ENCODE data around the gene DACT2. TPM values are rescaled to one million over a fixed set of nuclear protein-coding genes. Genes with fewer than 3 reads are reported as not detected.
"Not testable (repeated sequence)": the region's sequence is repeated elsewhere in the genome, so short reads cannot be mapped to it uniquely, and the experiment has no call there.

Gene DACT2
- total and polyA plus RNA-seq, 10 donors = 0.04 to 0.09 TPM; not detected in 8

DNA sequence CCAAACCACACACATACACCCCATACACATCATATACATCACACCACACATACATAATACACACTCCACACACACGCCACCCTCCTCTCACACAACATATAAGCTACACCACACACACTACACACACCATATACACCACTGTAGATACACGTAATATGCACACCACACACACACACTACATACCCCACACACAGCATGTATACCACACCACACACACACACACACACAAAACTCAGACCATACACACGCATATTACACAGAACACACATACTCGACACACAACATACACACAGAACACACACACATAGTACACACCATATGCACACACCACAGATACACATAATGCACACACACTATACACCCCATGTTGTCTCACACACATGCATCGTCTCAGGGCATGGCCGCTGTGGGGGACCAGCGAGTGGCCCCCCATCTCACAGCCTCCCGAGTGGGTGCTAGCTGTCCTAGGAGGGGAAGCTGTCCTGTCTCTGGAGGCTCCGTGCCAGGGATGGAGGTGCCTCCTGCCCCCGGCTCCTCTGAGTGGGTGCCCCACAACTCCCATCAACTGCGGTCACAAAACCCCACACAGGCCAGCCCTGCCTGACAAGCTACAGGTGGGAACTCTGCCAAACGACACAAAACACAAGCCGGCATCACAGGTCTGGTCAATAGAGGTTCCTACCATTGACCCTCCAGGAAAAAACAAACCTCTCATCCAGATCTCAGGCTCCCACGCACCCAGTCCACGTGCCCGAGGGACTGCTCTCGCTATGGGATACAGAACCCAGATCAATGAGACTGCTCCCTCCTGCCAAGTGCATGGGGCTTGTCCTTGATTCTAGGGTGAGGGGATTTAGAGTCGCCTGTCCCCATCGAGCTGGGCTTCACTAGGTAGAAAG, 49.1 kb downstream of the DACT2 start:
- no peaks in the 10 kb centered on the region for H3K4me1 ChIP-seq
- H3K9me3 ChIP-seq = no peaks in the 10 kb centered on the region
- intact Hi-C loops (cut with DNase I; ENCODE audit: low total_unique reads) = no loop called here
- H3K27me3 ChIP-seq (replicated peaks in 1 of 7) = peaks cover 0 to 55% (median 0%) of the 10 kb centered on the region in 7 donors
- TF ChIP-seq, protein P1, sequence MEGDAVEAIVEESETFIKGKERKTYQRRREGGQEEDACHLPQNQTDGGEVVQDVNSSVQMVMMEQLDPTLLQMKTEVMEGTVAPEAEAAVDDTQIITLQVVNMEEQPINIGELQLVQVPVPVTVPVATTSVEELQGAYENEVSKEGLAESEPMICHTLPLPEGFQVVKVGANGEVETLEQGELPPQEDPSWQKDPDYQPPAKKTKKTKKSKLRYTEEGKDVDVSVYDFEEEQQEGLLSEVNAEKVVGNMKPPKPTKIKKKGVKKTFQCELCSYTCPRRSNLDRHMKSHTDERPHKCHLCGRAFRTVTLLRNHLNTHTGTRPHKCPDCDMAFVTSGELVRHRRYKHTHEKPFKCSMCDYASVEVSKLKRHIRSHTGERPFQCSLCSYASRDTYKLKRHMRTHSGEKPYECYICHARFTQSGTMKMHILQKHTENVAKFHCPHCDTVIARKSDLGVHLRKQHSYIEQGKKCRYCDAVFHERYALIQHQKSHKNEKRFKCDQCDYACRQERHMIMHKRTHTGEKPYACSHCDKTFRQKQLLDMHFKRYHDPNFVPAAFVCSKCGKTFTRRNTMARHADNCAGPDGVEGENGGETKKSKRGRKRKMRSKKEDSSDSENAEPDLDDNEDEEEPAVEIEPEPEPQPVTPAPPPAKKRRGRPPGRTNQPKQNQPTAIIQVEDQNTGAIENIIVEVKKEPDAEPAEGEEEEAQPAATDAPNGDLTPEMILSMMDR (IDR thresholded peaks at IDR 0.05 in 8 of 11, conservative IDR thresholded peaks at IDR 0.05 in 3 of 11) = no peak
- TF ChIP-seq POLR2AphosphoS5 (IDR thresholded peaks at IDR 0.05) (no peak), POLR2A (IDR thresholded peaks at IDR 0.05) (no peak)
- no peak overlapping the region for H3K4me3 ChIP-seq
- H3K27ac ChIP-seq = no peak overlapping the region
- DNase-seq = no peak
- no peaks in the 10 kb centered on the region for H3K36me3 ChIP-seq
- 83 to 92% (median 90%) methylated on average over 15 to 19 of the region's 19 CpGs for WGBS, 5 donors

DNA sequence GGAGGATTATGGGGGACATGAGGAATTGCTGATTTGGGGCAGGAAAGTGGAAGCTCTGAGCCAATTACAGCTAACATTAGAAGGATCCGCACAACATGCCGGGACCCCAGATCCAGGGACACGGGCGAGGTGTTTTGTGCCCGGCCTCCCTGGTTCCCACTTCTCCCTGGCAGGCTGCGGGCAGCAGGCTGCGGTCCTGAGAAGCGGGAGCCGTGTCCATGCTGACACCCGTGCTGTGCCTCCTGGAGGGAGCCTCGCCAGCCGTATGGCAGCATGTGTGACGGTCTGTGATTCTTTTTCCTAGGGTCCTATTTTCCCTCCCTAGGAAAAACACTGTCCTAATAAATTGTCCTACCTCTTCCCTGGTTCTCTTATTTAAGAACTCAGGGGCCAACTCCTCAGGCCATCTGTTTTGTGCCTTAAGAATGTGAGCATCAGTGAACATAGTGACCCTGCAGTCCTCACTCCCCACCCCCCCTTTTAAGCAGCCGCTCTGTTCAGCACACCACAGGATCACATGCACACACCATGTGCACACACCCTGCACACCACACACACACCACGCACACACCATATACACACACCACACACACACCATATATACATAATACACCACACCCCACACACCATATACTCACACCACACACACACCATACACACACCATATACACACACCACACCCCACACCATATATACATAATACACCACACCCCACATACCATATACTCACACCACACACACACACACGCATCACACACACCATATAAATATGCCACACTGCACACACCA, 49.9 kb downstream of the DACT2 start:
- Histone ChIP-seq H3K27ac (no peak overlapping the region), H3K36me3 (no peaks in the 10 kb centered on the region), H3K9me3 (no peaks in the 10 kb centered on the region), H3K4me3 (no peak overlapping the region), H3K4me1 (no peaks in the 10 kb centered on the region), H3K27me3 (replicated peaks in 1 of 7) (peaks cover 0 to 46% (median 0%) of the 10 kb centered on the region in 7 donors)
- TF ChIP-seq POLR2AphosphoS5 (IDR thresholded peaks at IDR 0.05) = no peak
- TF ChIP-seq, protein P1 (IDR thresholded peaks at IDR 0.05 in 8 of 11, conservative IDR thresholded peaks at IDR 0.05 in 3 of 11) = no peak
- TF ChIP-seq POLR2A (IDR thresholded peaks at IDR 0.05) = no peak
- intact Hi-C loops (cut with DNase I; ENCODE audit: low total_unique reads) = no loop called here
- DNase-seq = no peak
- WGBS, 5 donors = 86 to 92% (median 89%) methylated on average over 16 of the region's 16 CpGs

DNA sequence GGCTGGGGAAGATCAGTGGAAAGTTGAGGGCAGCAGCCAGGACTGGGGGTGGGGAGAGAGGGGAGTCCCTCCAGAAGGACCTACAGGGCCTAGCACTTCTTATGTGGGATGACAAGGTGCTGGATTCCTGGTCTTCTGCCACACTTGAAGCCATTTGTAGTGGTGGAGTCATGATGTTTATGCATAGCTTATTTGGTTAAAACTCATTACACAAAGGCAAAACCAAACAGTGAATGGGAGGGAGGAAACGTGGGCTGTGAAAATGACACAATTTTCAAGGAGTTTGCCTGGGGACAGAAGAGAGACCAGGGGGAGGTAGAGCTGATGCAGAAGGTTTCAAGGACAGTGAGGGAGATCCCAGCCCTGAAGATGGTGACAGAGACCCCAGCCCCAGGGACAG, 50.8 kb downstream of the DACT2 start:
- Histone ChIP-seq H3K27me3 (replicated peaks in 1 of 7) (peaks cover 0 to 38% (median 0%) of the 10 kb centered on the region in 7 donors), H3K4me3 (no peak overlapping the region), H3K9me3 (no peaks in the 10 kb centered on the region), H3K4me1 (no peaks in the 10 kb centered on the region), H3K36me3 (no peaks in the 10 kb centered on the region), H3K27ac (no peak overlapping the region)
- WGBS, 5 donors = 36 to 60% (median 43%) methylated on average over 1 of the region's 1 CpG
- no peak for DNase-seq
- TF ChIP-seq POLR2A (IDR thresholded peaks at IDR 0.05) = no peak
- TF ChIP-seq, protein P1 (IDR thresholded peaks at IDR 0.05 in 8 of 11, conservative IDR thresholded peaks at IDR 0.05 in 3 of 11) = no peak
- TF ChIP-seq POLR2AphosphoS5 (IDR thresholded peaks at IDR 0.05) = no peak
- intact Hi-C loops (cut with DNase I; ENCODE audit: low total_unique reads) = no loop called here

DNA sequence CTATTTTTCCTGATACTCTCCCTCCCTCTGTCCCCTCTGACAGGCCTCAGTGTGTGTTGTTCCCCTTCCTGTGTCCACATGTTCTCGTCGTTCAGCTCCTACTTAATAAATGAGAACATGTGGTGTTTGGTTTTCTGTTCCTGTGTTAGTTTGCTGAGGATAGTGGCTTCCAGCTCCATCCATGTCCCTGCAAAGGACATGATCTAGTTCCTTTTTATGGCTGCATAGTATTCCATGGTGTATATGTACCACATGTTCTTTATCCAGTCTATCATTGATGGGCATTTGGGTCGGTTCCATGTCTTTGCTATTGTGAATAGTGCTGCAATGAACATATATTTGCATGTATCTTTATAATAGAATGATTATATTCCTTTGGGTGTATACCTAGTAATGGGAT, 51.8 kb downstream of the DACT2 start:
- H3K36me3 ChIP-seq; H3K27ac ChIP-seq; H3K4me1 ChIP-seq; intact Hi-C loops (cut with DNase I; ENCODE audit: low total_unique reads); H3K9me3 ChIP-seq; DNase-seq; H3K4me3 ChIP-seq: not testable (repeated sequence)
- WGBS, 5 donors = 78 to 83% (median 82%) methylated on average over 3 of the region's 3 CpGs
- peaks cover 0 to 28% (median 0%) of the 10 kb centered on the region in 7 donors for H3K27me3 ChIP-seq (replicated peaks in 1 of 7)

Measured in spleen (tissue), 11 donors.